GM21515 (cell line): Measurements from ENCODE around the gene S100A13.
"Not testable (repeated sequence)": the region's sequence is repeated elsewhere in the genome, so short reads cannot be mapped to it uniquely, and the experiment has no call there.

Experiments
- ATAC-seq: cut with Tn5 transposase; IDR thresholded peaks from one replicate; pipeline ENCODE4 v1.9.1; 2021; ENCODE audit not compliant: unreplicated experiment

Gene S100A13

GRCh38 chr1:153626904-153627714 lies at the start of gene S100A13:
Gene S100A13, minus strand, starts transcription at chr1:153627505. Its CDS starts 1,033 bp downstream, at chr1:153626472.
- no peak for ATAC-seq

GRCh38 chr1:153673511-153673910 lies 46.2 kb upstream of the S100A13 start:
- ATAC-seq: no peak

GRCh38 chr1:153671628-153672353 lies 44.5 kb upstream of the S100A13 start:
- peak; percentile 7 for ATAC-seq

GRCh38 chr1:153670859-153671627 lies 43.7 kb upstream of the S100A13 start, which contains the start of gene ILF2:
Gene ILF2, minus strand, starts transcription at chr1:153670993. Its CDS starts 71 bp downstream, at chr1:153670922.
- ATAC-seq: peak; percentile 94

GRCh38 chr1:153670257-153670858 lies 43.1 kb upstream of the S100A13 start:
- ATAC-seq: no peak

- ATAC-seq: no peak
These were observed 42.3 kb upstream of the S100A13 start for GRCh38 chr1:153669606-153670005.

- not testable (repeated sequence) for ATAC-seq
These were observed 41.4 kb upstream of the S100A13 start for GRCh38 chr1:153668672-153669071.

GRCh38 chr1:153667439-153667838 lies 40.1 kb upstream of the S100A13 start:
- ATAC-seq: no peak

GRCh38 chr1:153663211-153663610 lies 35.9 kb upstream of the S100A13 start:
- ATAC-seq: no peak

GRCh38 chr1:153662269-153662668 lies 35.0 kb upstream of the S100A13 start:
- no peak for ATAC-seq

GRCh38 chr1:153661111-153661708 lies 33.9 kb upstream of the S100A13 start:
- no peak for ATAC-seq

GRCh38 chr1:153659656-153660055 lies 32.4 kb upstream of the S100A13 start:
- ATAC-seq: no peak

GRCh38 chr1:153659175-153659534 lies 31.9 kb upstream of the S100A13 start:
- peak; percentile 4 for ATAC-seq

GRCh38 chr1:153658400-153659174 lies 31.3 kb upstream of the S100A13 start, which contains the start of gene SNAPIN:
Gene SNAPIN, plus strand, starts transcription at chr1:153658703. Its CDS starts 41 bp downstream, at chr1:153658744.
- ATAC-seq: peak; percentile 83

- ATAC-seq: no peak
These were observed 28.0 kb upstream of the S100A13 start for GRCh38 chr1:153655333-153655732.

- ATAC-seq: no peak
These were observed 25.6 kb upstream of the S100A13 start for GRCh38 chr1:153652805-153653500.

GRCh38 chr1:153651771-153652170 lies 24.5 kb upstream of the S100A13 start:
- no peak for ATAC-seq

- no peak for ATAC-seq
These were observed 22.5 kb upstream of the S100A13 start for GRCh38 chr1:153649863-153650235.
